ENCODE results near the gene OR2F1.
"Not testable (repeated sequence)": the region's sequence is repeated elsewhere in the genome, so short reads cannot be mapped to it uniquely, and the experiment has no call there.

The OR2F1 gene

DNA sequence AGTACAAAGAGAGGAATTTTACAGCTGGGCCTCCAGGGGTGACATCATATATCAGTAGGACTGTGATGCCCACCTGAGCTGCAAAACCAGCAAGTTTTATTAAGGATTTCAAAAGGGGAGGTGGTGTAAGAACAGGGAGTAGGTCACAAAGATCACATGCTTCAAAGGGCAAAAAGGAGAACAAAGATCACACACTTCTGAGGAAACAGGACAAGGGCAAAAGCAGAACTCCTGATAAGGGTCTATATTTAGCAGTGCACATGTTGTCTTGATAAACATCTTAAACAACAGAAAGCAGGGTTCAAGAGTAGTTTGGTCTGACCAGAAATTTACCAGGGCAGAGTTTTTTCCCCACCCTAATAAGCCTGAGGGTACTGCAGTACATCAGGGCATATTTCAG is 55.4 kb downstream of the OR2F1 start:
- not testable (repeated sequence) for DNase-seq

GRCh38 chr7:144010821-144011220 is 56.2 kb downstream of the OR2F1 start:
- not testable (repeated sequence) for DNase-seq

- DNase-seq = no peak
These were observed 57.0 kb downstream of the OR2F1 start for GRCh38 chr7:144011458-144012230.

All from NCI-H187 (cell line).